Body of pancreas (tissue), 4 donors: ENCODE measurements around the gene KAZALD1. TPM values are rescaled to one million over a fixed set of nuclear protein-coding genes. Genes with fewer than 3 reads are reported as not detected.

Experiments
- ATAC-seq: fragments of 150-250 bp; one replicate; pipeline ENCODE4 v1.9.1; 2016
- DNase-seq, 4 donors: peaks; one replicate each; pipeline ENCODE4 v3.0.0-alpha.2; 2019
- H3K27ac ChIP-seq, 4 donors: fragments of 200-600 bp; sonication (generic); 1 replicate in 3 of 4; 2 replicates in 1 of 4; pipeline versions ENCODE4 v1.5.1 to v1.6.1; 2016 to 2019; ENCODE audit warnings: mild to moderate bottlenecking in 1 of 4, mixed read lengths in 1 of 4, moderate library complexity in 1 of 4
- H3K27me3 ChIP-seq, 2 donors: fragments of 200-600 bp; sonication (generic); one replicate each; pipeline ENCODE4 v1.6.0; 2016; ENCODE audit warnings: mild to moderate bottlenecking in 1 of 2
- H3K36me3 ChIP-seq, 2 donors: fragments of 200-600 bp; sonication (generic); replicated peaks in 1 of 2; 2 replicates each; pipeline ENCODE4 v1.5.1; 2016; ENCODE audit warnings: low read depth in 2 of 2; ENCODE audit not compliant: insufficient read depth in 1 of 2
- H3K4me1 ChIP-seq: fragments of 200-600 bp; sonication (generic); one replicate; pipeline ENCODE4 v1.6.0; 2016
- H3K4me3 ChIP-seq, 2 donors: fragments of 200-600 bp; sonication (generic); 1 replicate in 1 of 2; 2 replicates in 1 of 2; pipeline ENCODE4 v1.5.1; 2016 to 2019
- H3K9me3 ChIP-seq, 3 donors: fragments of 200-600 bp; sonication (generic); 1 replicate in 2 of 3; 2 replicates in 1 of 3; pipeline ENCODE4 v1.5.1; 2016
- CTCF ChIP-seq, 7 experiments: fragments of 450-650 bp in 4 of 7; fragments of 200-600 bp in 3 of 7; sonication (generic) in 3 of 7; IDR thresholded peaks; one replicate each; pipeline ENCODE4 v1.5.1; 2016 to 2019; ENCODE audit warnings: antibody characterized with exemption in 7 of 7
- POLR2A ChIP-seq, 3 donors: fragments of 450-650 bp; IDR thresholded peaks; one replicate each; pipeline ENCODE4 v1.6.1; 2016; ENCODE audit warnings: antibody characterized with exemption in 3 of 3, mild to moderate bottlenecking in 2 of 3
- WGBS, 2 donors: methylation state at CpG; one replicate each; pipeline ENCODE4 v1.1.5; 2017; 5-methylcytosine and 5-hydroxymethylcytosine counted together
- intact Hi-C: fragments of 100-400 bp; cut with DNase I; formaldehyde crosslinking; loops from one replicate; pipeline ENCODE4 v1.15.1; 2023
- total RNA-seq, 2 donors: library from RNA; depleted of rRNA; stranded (reverse); fragments of >200 nt; gene quantifications; one replicate each; pipeline ENCODE4 v1.1.0, GENCODE V29; 2016

Gene KAZALD1
- total RNA-seq, 2 donors from 2014 or later: 1.6 to 1.8 TPM

- Histone ChIP-seq H3K4me3 (no peak overlapping the region), H3K36me3 (no peaks in the 10 kb centered on the region), H3K27ac (no peak overlapping the region), H3K27me3 (no peaks in the 10 kb centered on the region), H3K4me1 (no peaks in the 10 kb centered on the region), H3K9me3 (no peaks in the 10 kb centered on the region)
- WGBS, 2 donors: 3 to 13% methylated on average over 6 to 7 of the region's 7 CpGs
- TF ChIP-seq CTCF (IDR thresholded peaks at IDR 0.05) (peak; percentile 58 to 89 (median 77)), POLR2A (IDR thresholded peaks at IDR 0.05) (no peak)
- peak; percentile 73 to 84 (median 82) for DNase-seq
- ATAC-seq: peak; percentile 88
- intact Hi-C loops: loop anchor here (5.0 kb wide), 1 partner anchor 47 kb away; no protein-coding TSS in a partner anchor
These were observed 33.9 kb downstream of the KAZALD1 start for GRCh38 chr10:101095550-101096213.

- H3K36me3 ChIP-seq: no peaks in the 10 kb centered on the region
- intact Hi-C loops: loop anchor here (5.0 kb wide), 1 partner anchor 46 kb away; no protein-coding TSS in a partner anchor
- no peaks in the 10 kb centered on the region for H3K9me3 ChIP-seq
- TF ChIP-seq POLR2A (IDR thresholded peaks at IDR 0.05) (no peak), CTCF (IDR thresholded peaks at IDR 0.05) (no peak)
- no peaks in the 10 kb centered on the region for H3K4me1 ChIP-seq
- no peaks in the 10 kb centered on the region for H3K27me3 ChIP-seq
- no peak for ATAC-seq
- no peak for DNase-seq
- WGBS, 2 donors: 61 to 75% methylated on average over 2 to 4 of the region's 4 CpGs
- H3K27ac ChIP-seq: no peak overlapping the region
- no peak overlapping the region for H3K4me3 ChIP-seq
These were observed 34.6 kb downstream of the KAZALD1 start for GRCh38 chr10:101096378-101096777.

GRCh38 chr10:101097881-101098280, 36.1 kb downstream of the KAZALD1 start:
- no peak for ATAC-seq
- no peak for DNase-seq
- H3K4me1 ChIP-seq: no peaks in the 10 kb centered on the region
- TF ChIP-seq POLR2A (IDR thresholded peaks at IDR 0.05): no peak
- TF ChIP-seq CTCF (IDR thresholded peaks at IDR 0.05): no peak
- 66 to 80% methylated on average over 2 to 4 of the region's 4 CpGs for WGBS, 2 donors
- no peaks in the 10 kb centered on the region for H3K9me3 ChIP-seq
- intact Hi-C loops: loop anchor here (5.0 kb wide), 1 partner anchor 44 kb away; no protein-coding TSS in a partner anchor
- no peaks in the 10 kb centered on the region for H3K36me3 ChIP-seq
- H3K4me3 ChIP-seq: no peak overlapping the region
- no peak overlapping the region for H3K27ac ChIP-seq
- H3K27me3 ChIP-seq: no peaks in the 10 kb centered on the region

- TF ChIP-seq POLR2A (IDR thresholded peaks at IDR 0.05): no peak
- no peak for TF ChIP-seq CTCF (IDR thresholded peaks at IDR 0.05)
- WGBS, 2 donors: 57 to 58% methylated on average over 6 of the region's 6 CpGs
These were observed 38.1 kb downstream of the KAZALD1 start for GRCh38 chr10:101099901-101100300.

More at GRCh38 chr10:101099901-101100300, 38.1 kb downstream of the KAZALD1 start:
- Histone ChIP-seq H3K4me1 (no peaks in the 10 kb centered on the region), H3K27me3 (no peaks in the 10 kb centered on the region), H3K27ac (no peak overlapping the region), H3K9me3 (no peaks in the 10 kb centered on the region), H3K36me3 (no peaks in the 10 kb centered on the region), H3K4me3 (no peak overlapping the region)
- ATAC-seq (no peak), DNase-seq (no peak)
- intact Hi-C loops: loop anchor here (5.0 kb wide), 1 partner anchor 42 kb away; no protein-coding TSS in a partner anchor
